GM21723 (cell line): ENCODE results near the gene ATP1B2.
A peak's percentile ranks its signal among the peaks of the same experiment; 100 is the strongest.
"Not testable (repeated sequence)": the region's sequence is repeated elsewhere in the genome, so short reads cannot be mapped to it uniquely, and the experiment has no call there.

Experiments
- ATAC-seq: cut with Tn5 transposase; IDR thresholded peaks from one replicate; pipeline ENCODE4 v1.9.1; 2021; ENCODE audit warnings: mild to moderate bottlenecking, moderate library complexity; ENCODE audit not compliant: unreplicated experiment

ATP1B2 gene

GRCh38 chr17:7650509-7651096 is at the start of gene ATP1B2:
Gene ATP1B2, plus strand, starts transcription at chr17:7650926. Its CDS starts 593 bp downstream, at chr17:7651519.
- ATAC-seq, result no peak

- no peak for ATAC-seq
Observed at GRCh38 chr17:7606280-7606679, 44.4 kb upstream of the ATP1B2 start.

DNA sequence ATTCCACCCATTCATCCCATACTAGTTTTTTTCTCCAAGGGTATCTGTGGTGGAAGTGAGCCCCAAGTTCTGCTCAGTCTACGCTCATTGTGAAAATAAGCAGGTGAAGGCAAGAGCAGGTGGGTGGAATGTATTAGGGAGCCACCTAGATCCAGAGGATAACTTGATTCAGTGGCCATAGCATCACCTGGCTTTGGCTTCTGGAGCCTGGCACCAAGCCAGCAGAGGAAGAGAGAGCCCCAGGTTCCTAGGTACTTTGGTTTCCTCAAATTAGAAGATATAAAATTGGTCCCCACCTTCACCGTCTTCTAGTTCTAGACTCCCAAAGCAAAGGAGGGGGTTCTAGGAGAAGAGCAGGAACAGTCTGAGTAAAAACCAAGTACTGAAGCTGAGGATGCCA is 40.1 kb upstream of the ATP1B2 start:
- ATAC-seq, result no peak

GRCh38 chr17:7611635-7612293 is 39.0 kb upstream of the ATP1B2 start:
- ATAC-seq, result no peak

DNA sequence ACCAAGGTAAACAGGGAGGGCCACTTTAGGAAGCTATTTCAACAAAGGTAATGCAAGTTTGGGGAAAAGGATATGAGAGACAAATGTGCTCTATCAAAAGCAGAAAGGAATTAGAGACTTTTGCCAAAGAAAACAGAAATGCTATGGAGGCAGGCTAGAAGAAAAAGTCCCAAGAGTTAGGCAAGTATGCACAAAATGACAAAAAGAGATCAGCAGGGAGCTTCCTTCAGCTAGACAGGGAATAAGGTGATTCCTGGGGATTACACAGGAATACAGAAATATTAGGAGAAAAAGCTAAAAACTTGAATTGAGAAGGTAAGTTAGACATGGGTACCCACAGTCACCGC is 38.5 kb upstream of the ATP1B2 start:
- ATAC-seq, result no peak

DNA sequence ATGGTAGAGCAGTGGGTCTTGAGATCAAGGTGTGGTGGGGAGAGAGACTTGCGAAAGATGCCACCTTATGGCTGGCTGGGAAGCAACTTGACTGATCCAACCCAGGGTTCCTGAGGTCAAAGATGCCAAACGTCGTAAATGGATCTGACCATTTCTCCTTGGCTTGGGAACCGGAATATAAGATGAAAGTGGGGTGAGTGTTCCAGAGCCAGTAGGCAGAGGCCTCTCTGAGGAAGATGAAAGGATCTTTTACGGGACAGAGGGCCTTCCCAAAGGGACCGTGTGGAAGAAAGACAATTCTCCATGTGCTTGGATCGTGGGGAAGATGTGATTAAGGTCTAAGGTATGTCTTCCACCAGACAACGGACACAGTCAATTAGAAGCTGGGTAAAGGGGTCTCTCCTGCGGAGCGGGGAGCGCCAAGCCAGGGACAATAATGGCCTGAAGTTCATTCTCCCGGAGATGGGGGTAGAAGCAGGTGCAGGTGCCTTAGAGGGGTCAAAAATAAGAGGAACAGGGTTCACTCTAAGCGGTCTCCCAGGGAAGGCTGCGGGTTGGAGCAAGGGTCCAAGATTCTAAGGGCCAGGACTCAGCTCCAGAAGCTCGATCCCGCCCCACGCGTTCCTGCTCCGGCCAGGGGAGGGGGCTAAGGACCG is 36.8 kb upstream of the ATP1B2 start:
- no peak for ATAC-seq

DNA sequence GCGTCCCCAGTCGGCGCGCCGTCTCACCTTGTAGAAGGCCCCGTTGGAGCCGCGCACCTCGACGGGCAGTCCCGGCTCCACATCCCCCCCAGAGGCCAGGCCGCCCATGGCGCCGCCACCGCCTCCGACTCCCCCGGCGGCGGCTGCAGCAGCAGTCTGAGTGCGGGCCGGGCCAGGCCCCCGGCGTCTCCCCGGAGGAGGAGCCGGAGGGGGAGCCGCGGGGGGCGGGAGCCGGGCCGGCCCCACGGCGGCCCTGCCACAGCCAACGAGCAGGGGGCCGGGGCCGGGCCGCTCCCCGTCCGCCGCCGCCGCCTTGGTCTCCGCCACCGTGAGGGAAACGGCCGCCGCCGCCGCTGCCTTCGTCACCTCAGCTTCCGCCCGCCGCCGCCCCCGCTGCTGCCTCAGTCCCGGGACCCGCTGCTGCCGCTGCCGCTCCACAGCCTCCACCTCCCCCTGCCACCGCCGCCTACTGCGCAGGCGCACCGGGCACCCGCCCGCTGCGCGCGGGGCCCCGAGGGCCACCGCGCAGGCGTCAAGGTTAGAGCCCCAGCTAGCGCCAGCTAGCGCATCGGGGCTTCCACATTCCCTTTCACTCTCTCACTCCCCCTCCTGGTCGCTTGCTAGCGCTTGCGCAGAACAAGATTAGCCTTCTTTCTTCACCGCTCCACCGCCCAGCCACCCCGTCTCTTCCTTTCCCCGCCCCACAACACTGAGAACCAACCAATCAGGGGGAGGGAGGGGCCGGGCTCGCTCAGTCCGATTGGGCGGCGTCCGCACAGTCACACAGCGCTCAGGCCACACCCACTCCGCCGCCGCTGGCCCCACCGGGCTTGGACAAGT is 36.1 kb upstream of the ATP1B2 start, which contains the start of gene FXR2:
FXR2 (minus strand) TSS at position 473 of the 840 bp plus-strand sequence; CDS start at position 108, 365 bp downstream.
- peak; percentile 81 for ATAC-seq

GRCh38 chr17:7615265-7615747 is 35.4 kb upstream of the ATP1B2 start:
- ATAC-seq, result no peak

DNA sequence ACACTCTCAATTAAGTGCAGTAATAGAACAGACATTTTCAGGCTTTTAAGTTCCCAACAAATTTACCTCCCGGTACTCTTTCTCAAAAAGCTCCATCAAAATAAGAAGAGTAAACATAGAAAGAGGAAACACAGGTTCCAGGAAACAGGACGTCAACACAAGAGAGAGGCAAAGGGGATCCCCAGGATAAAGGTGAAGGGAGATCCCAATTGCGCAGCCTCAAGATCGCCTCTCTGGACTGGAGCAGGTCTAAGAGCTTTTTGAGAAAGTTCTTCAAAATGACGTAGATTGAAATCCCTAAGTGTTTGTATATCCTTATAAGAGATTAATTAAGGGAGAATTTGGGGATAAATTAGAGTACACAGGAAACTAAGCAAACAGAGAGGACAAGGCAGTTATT is 32.1 kb upstream of the ATP1B2 start:
- ATAC-seq, result no peak

- no peak for ATAC-seq
Observed at GRCh38 chr17:7620835-7621234, 29.9 kb upstream of the ATP1B2 start.

DNA sequence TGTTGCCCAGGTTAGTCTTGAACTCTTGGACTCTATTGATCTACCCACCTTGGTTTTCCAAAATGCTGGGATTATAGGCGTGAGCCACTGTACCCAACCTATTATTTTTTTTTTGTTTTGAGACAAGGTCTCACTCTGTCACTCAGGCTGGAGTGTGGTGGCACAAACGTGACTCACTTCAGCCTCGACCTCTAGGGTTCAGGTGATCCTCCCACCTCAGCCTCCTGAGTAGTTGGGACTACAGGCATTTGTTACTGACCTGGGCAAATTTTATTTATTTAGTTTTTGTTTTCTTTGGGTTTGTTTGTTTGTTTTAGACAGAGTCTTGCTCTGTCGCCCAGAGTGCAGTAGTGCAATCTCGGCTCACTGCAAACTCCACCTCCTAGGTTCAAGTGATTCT is 27.1 kb upstream of the ATP1B2 start:
- no peak for ATAC-seq

DNA sequence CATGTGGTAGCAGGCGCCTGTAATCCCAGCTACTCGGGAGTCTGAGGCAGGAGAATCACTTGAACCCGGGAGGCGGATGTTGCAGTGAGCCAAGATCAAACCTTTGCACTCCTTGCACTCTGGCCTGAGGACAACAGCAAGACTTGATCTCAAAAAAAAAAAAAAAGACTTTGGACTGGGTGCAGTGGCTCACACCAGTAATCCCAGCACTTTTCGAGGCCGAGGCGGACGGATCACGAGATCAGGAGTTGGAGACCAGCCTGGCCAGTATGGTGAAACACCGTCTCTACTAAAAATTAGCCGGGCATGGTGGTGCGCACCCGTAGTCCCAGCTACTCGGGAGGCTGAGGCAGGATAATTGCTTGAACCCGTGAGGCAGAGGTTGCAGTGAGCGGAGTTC is 25.0 kb upstream of the ATP1B2 start:
- not testable (repeated sequence) for ATAC-seq

GRCh38 chr17:7626307-7626706 is 24.4 kb upstream of the ATP1B2 start:
- no peak for ATAC-seq

GRCh38 chr17:7626956-7627249 is 23.8 kb upstream of the ATP1B2 start:
- no peak for ATAC-seq

DNA sequence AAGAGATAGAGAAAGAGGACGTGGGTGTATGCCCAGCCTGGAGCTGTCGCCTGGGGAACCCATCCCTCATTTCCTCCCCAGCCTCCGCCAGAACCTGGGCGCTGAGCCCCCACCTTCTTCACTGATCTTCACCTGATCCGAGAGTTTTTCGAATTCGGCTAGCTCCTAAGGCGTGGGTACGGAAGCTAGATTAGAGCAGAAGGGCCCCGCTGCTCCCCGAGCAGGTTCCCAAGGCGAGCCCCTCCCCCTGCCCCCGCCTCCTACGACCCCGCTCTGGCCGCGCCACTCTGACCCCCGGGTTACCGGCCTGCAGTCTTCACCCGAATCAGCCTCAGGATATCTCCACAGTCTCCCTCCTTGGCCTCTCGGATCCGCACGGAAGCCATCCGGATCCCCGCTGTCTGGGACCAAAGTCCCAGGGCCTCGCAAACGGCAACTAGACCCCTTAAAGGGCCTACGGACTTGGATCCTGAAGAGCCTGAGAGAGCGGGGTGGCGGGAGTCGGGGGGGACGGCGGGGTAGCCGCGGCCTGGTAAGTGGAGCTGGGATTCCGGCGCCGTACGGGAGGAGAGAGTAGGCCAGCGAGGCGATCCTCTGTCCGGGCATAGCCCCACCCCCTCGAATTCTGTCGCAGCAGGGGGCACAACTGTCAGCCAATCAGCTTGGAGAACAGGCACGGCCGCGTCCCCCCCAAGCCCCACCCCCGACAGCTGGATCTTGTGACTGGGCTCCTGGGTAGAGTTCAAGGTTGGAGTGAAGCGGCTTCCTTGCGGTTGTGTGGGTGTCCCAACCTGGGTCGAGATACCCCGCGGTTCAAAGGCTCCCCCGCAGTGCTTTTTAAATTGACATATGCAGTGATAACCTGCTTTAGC is 23.2 kb upstream of the ATP1B2 start, which contains the start of gene SAT2:
SAT2 (minus strand) TSS at position 572 of the 872 bp plus-strand sequence; CDS start at position 386, 186 bp downstream.
- ATAC-seq, result peak; percentile 77

DNA sequence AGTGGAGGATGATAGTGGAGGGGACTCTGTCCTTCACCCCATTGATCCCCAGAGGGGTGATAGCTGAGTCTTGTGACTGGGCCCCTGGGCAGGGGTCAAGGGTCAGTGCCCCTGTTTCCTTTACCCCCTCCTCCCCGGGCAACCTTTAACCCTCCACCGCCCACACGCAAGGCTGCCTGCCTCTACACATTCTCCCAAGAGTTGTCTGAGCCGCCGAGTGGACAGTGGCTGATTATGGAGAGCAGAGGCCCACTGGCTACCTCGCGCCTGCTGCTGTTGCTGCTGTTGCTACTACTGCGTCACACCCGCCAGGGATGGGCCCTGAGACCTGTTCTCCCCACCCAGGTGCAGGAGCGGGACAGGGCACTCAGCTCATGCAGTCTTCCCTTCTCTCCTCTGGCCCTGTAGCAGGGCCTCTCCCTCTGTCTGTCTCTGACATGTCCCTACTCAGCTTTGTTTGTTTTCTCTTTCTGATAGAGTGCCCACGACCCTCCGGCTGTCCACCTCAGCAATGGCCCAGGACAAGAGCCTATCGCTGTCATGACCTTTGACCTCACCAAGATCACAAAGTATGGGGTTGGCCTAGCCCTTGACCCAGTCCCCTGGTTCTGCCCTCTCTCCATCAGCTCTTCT is 20.7 kb upstream of the ATP1B2 start, which contains the start of gene SHBG:
SHBG (plus strand) TSS at position 197 of the 633 bp plus-strand sequence; CDS start at position 235, 38 bp downstream.
- ATAC-seq, result no peak

- no peak for ATAC-seq
Observed at GRCh38 chr17:7631398-7632380, 19.0 kb upstream of the ATP1B2 start.

DNA sequence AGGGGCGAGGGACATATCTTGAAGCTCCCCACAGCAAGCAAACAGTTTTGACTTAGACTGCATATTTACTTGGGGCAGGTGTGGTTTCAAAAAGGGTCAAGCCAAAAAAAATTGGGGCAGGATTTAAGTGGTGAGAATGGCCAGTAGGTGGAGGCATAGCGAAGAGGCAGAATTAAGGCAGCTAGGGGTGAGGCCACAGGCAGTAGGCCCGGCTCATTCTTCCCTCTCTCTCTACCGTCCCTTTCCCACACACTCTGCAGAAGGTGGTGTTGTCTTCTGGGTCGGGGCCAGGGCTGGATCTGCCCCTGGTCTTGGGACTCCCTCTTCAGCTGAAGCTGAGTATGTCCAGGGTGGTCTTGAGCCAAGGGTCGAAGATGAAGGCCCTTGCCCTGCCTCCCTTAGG is 18.2 kb upstream of the ATP1B2 start:
- no peak for ATAC-seq

- ATAC-seq, result no peak
Observed at GRCh38 chr17:7633093-7633492, 17.6 kb upstream of the ATP1B2 start.
